ENCODE results near the gene EDIL3. TPM values are rescaled to one million over a fixed set of nuclear protein-coding genes. Genes with fewer than 3 reads are reported as not detected.
A peak's percentile ranks its signal among the peaks of the same experiment; 100 is the strongest.

Gene EDIL3, protein sequence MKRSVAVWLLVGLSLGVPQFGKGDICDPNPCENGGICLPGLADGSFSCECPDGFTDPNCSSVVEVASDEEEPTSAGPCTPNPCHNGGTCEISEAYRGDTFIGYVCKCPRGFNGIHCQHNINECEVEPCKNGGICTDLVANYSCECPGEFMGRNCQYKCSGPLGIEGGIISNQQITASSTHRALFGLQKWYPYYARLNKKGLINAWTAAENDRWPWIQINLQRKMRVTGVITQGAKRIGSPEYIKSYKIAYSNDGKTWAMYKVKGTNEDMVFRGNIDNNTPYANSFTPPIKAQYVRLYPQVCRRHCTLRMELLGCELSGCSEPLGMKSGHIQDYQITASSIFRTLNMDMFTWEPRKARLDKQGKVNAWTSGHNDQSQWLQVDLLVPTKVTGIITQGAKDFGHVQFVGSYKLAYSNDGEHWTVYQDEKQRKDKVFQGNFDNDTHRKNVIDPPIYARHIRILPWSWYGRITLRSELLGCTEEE
- 562 to 605 TPM (median 604 TPM) in 3 replicates for total RNA-seq
- long read RNA-seq, full-length matches to known transcripts: 188 of 283 reads
- long read RNA-seq, partial matches to known transcripts: 20 of 283 reads
- long read RNA-seq, other reads (novel, unspliced or antisense): 75 of 283 reads

DNA sequence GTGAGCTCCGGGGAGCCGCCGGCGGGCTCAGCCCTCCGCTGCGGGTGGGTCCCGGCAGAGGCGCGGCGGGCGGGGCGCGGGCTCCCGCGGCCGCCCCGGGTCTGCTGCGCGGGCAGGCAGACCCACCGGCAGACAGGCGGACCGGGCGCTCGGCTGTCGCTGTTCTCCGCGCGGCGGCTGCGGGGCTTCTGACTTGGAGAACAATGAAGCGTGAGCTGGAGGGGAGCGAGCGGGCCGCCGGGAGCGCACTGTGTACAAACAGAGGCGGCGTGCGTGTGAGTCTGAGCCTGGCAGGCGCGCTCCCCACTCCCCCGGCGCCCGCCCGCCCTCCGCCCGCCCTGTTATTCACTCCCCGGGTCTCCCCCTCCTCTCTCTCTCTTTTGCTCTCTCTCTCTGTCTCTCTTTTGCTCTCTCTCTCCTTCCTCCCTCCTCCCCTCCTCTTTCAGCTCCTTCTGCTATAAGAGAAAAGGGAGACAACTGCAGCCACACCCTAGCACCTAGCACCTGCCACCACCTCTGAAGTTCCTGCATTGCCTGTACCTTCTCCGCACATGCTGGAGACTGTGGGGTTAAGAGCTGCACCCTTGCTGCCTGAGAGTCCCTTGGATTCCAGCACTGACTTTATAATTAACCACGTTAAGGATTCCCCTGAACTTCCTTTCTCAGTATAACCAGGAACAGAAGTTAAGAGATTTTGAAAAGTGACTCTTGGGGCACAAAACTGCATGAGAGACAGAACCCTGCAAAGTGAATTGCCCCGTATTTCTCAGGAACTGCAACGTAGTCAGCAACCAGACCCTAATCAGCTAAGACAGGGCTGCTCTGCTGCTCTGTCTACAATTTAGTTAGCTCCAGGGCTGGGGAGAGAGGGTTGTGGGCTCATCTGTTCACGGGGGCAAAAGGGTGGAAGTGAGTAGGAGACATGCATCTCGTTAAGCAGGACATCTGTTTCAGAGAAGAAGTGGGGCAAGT, at the start of gene EDIL3:
TSS of gene EDIL3 (minus strand) at position 277 of the 972 bp plus-strand sequence. CDS start 506 bp downstream, outside the sequence.
- TF ChIP-seq CTCF (IDR thresholded peaks at IDR 0.05): no peak
- Mint-ChIP-seq H3K4me1 (ENCODE audit: low read depth) (peaks cover 42% of the 10 kb centered on the region), H3K36me3 (ENCODE audit: low read depth) (peaks cover 12% of the 10 kb centered on the region), H3K27ac (ENCODE audit: unreplicated experiment) (peak within 1 kb of the TSS; percentile 99), H3K9me3 (ENCODE audit: low read depth) (no peaks in the 10 kb centered on the region), H3K27me3 (ENCODE audit: low read depth) (no peaks in the 10 kb centered on the region), H3K4me3 (ENCODE audit: unreplicated experiment) (peak within 1 kb of the TSS; percentile 99)
- DNase-seq (ENCODE audit: low spot score): peak; percentile 94

DNA sequence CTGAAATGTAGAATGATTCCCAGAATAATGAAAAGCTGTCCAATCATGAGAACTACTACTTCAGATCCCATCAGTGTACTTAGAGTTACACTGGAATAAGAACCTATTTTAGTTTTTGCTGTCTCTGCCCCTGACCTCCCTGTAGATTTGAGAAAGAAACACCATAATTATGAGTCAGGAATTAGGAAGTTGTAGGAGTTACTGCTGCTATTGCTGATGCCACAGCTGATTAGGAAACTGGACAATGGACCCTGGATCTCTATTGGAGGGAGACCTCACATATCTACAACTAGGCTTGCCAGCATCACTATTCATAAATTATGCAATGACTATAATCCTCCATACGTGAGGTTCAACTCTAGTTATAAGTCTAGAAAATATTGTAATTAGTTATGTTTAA, 48.8 kb upstream of the EDIL3 start:
- Mint-ChIP-seq H3K27me3 (ENCODE audit: low read depth) (no peaks in the 10 kb centered on the region), H3K4me3 (ENCODE audit: unreplicated experiment) (no peak overlapping the region), H3K9me3 (ENCODE audit: low read depth) (peaks cover 2% of the 10 kb centered on the region), H3K4me1 (ENCODE audit: low read depth) (peaks cover 61% of the 10 kb centered on the region), H3K36me3 (ENCODE audit: low read depth) (peaks cover 1% of the 10 kb centered on the region), H3K27ac (ENCODE audit: unreplicated experiment) (no peak overlapping the region)
- TF ChIP-seq CTCF (IDR thresholded peaks at IDR 0.05): no peak
- no peak for DNase-seq (ENCODE audit: low spot score)

DNA sequence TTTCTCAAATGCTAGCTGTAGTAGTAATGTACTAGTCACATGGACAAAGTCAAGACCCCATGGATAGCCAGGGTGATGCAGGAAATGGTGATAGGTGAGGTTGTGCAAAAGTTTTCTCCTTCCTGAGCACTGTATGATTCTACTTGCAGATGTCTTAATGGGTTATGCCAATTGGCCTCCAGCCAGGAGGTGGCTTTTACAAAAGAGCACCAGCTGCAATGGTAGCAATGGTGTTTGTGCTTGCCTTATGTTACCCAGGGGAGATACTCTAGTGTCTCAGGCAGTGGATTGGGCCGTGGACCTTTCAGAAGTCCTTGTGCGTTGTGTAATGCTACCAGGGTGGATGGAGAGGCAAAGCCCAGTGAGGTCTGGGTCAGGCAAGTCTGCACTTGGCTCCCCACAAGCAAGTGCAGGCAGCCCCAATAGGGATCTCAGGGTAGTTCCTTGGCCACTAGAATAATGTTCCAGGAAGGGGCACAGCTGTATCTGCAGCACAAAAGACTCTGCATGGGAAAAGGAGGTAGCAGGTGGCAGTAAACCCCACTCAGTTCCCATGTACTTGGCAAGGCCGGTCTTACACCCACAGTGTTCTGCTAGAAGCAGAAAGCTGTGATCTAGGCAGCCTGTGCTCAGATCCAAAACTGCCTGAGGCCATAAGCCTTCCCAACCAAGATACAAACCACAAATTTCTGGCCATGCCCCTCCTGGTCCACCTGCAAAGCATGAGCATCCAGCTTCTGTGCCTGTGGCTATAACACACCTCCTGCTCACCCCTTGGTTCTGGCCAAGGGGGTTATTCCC, 46.4 kb upstream of the EDIL3 start:
- DNase-seq (ENCODE audit: low spot score): no peak
- H3K27me3 Mint-ChIP-seq (ENCODE audit: low read depth): no peaks in the 10 kb centered on the region
- H3K4me1 Mint-ChIP-seq (ENCODE audit: low read depth): peaks cover 45% of the 10 kb centered on the region
- TF ChIP-seq CTCF (IDR thresholded peaks at IDR 0.05): no peak
- H3K9me3 Mint-ChIP-seq (ENCODE audit: low read depth): peaks cover 9% of the 10 kb centered on the region
- peaks cover 1% of the 10 kb centered on the region for H3K36me3 Mint-ChIP-seq (ENCODE audit: low read depth)
- no peak overlapping the region for H3K27ac Mint-ChIP-seq (ENCODE audit: unreplicated experiment)
- H3K4me3 Mint-ChIP-seq (ENCODE audit: unreplicated experiment): no peak overlapping the region

GRCh38 chr5:84430079-84430478, 45.4 kb upstream of the EDIL3 start:
- Mint-ChIP-seq H3K27me3 (ENCODE audit: low read depth) (no peaks in the 10 kb centered on the region), H3K36me3 (ENCODE audit: low read depth) (no peaks in the 10 kb centered on the region), H3K9me3 (ENCODE audit: low read depth) (peaks cover 6% of the 10 kb centered on the region), H3K4me3 (ENCODE audit: unreplicated experiment) (no peak overlapping the region), H3K27ac (ENCODE audit: unreplicated experiment) (no peak overlapping the region), H3K4me1 (ENCODE audit: low read depth) (peaks cover 35% of the 10 kb centered on the region)
- TF ChIP-seq CTCF (IDR thresholded peaks at IDR 0.05): no peak
- DNase-seq (ENCODE audit: low spot score): no peak
